OCI-M2 (cell line): ENCODE measurements around the gene DERL2.

Experiments used
- DNase-seq: peaks from one replicate; lab custom pipeline; 2025; ENCODE audit not compliant: unreplicated experiment; lab: John Stamatoyannopoulos, UW

Gene DERL2

DNA sequence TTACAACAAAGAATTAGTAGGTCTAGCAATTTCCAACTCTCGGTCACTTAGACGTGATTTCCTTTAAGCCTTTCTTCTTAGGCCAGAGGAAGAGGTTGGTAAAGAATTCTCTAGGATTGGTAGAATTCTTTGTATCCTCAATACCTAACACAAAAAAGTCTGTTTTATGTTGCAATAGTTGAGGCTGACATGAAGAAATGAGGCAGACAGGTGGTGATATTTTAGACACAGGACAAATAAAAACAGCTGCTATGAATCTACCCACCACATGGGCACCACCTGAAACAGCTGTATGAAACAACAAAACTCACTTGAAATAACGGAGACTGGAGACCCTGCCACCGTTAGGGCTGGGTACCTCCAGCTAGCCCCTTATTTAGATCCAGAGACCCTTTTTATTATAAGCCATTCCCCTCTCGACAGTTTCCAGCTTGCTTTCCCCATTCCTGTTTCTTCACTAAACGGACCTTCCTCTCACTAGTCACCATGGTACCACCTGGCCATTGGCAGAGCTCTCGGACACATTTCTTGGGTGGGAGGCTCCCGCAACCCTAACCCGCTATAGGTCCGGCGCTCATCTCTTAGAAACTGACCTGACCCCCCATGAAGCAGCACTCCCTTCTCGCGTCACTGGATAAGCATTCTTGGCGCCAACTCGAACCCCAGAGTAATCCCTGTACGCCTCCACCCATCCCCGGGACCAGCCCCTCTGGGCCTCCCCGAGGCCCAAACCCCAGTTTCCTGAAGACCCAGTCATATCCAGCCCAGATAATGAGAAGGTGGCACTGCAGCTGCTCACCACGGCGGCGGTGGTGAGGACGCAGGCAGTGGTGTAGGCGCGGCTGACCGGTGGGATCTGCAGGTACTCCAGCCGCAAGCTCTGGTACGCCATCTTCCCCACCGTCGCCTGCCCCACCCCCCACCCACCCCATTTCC, at the start of gene DERL2:
TSS of gene DERL2 (minus strand) at position 909 of the 936 bp plus-strand sequence. CDS start at position 892, 17 bp downstream.
- DNase-seq: no peak

DNA sequence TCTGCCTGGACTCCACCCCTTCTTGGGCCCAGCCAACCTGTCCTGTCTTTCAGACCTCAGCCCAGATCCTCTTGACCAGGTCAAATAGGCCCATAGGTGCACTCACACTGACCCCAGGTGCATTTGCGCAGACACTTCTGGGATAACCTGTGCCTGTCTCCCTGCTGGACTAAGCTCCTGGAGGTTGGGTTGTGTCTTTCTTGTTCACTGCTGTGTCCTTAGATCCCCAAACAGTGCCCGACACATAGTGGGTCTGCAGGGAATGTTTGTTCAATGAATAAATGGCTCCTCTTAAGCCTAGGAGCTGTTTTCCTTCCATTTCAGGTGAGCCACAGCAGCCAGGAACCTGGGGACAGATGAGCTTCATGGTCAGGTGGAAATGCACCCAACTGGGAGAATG, 49.5 kb upstream of the DERL2 start:
- DNase-seq: no peak

DNA sequence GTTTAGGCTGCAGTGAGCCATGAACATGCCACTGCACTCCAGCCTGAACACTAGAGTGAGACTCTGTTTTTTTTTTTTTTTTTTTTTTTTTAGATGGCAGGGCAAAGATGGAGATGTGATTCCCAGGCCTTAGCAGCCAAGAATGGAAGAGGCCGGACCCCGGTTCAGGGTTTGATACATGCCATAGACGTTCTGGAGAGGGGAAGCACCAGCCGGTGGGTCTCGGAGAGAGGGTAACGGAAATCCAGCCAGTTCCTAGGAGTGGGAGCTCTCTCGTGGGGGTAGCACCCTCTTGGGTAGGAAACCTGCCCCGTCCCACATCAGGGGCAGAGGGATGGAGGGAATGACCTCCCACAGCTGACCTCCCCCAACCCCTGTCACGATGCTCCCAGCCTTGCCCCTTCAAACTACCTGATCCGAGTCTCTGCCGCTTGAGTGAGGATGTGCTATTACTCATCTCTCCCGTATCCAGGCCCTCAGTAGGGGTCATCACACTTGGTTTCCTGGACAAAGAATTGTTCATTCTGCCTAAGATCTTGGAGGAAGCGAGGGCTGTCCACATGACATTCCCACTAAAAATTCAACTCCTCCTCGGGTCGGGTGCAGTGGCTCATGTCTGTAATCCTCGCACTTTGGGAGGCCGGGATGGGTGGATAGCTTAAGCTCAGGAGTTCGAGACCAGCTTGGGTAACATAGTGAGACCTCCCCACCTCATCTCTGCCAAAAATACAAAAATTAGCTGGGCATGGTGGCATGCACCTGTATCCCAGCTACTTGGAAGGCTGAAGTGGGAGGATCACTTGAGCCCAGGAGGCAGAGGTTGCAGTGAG, 47.7 kb upstream of the DERL2 start:
- no peak for DNase-seq

DNA sequence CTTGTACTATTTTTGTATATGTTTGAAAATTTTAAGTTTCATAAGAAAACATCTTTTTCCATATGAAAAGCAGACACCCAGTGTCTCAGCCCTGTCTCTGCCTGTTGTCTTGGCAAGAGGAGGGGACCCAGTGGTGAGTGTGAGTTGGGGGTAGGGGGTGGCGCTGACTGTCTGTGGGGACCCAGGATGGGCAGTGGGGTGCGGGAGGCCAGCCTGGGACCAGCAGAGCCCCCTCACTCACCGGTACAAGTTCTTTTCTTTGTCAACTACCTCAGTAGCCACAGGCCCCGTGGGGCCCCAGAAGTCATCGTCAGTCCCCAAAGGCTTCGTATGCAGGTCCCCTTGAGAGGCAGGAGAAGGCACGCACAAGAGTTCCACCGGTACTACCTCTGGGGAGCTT, 46.6 kb upstream of the DERL2 start:
- DNase-seq: no peak

DNA sequence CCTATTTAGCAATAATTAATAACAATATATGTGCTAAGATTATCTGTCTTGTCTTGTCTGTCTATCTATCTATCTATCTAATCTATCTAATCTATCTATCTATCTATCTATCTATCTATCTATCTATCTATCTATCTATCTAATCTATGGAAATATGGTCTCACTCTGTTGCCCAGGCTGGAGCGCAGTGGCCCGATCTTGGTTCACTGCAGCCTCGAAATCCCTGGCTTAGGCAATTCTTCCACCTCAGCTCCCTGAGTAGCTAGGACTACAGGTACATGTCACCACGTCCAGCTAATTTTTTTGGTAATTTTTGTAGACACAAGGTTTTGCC, 45.1 kb upstream of the DERL2 start:
- DNase-seq: no peak

DNA sequence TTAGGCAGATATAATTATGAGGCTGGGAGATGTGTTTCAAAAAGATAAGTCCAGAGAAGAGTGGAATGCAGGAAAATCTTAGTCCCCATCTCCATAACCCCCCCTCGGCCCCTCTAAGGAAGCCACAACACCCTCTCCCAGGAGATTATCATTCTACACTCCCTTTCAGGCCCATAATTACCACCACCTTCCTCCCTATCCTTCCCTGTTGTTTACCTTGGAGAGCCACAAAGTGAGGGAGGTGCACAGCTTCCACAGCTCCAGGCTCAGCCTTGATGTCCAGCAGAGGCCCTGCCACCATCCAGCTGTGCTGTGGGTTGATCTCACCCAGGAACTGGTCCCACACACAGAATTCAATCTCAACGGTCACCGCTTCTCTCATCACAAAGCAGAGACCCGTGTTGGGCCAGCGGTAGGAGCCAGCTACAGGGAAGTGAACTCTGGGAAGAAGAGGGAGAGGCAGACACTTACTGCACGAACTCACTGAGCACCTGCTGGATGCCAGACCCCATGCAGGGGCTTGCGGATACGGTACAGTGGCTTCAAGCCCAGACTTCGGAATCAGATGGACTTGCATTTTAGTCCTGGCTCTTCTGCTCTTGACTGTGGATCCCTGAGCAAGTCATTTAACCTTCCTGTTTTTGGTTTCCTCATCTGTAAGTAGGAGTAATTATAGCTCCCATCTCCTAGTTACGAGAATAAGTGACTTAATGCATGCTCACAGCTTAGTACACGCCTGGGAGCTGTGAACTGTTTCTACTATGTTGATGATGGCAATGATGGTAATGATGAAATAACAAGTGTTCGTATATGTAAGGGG, 44.5 kb upstream of the DERL2 start:
- DNase-seq: no peak

DNA sequence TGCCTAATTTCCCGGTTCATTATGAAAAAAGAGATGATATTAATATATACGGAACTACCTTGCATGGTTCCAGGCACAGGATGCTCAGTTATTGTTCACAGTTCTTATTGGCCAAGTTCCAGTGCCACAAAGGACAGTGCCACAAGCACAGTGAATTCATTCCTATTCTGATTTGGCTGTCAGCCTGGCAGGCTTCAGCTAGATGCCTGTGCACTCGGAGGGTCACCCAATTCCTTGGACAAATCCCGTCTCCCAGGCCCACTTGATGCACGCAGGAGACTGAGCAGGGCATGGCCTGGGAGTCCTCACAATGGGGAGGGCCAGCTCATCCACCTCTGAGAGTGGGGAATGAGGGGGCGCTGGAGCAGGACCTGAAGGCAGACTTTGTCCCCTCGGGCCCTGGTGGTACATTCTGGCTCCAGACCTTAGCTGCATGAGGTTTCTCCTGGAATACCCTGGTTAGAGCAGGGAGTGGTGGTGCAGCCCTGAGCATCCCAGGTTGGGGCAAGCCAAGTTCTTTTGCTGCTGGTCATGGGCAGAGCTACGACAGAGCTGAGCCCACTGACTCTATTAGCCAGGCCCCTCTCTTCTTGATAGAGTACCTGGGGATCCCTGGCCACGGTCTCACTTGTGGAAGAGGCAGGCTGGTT, 41.7 kb upstream of the DERL2 start:
- DNase-seq: no peak

DNA sequence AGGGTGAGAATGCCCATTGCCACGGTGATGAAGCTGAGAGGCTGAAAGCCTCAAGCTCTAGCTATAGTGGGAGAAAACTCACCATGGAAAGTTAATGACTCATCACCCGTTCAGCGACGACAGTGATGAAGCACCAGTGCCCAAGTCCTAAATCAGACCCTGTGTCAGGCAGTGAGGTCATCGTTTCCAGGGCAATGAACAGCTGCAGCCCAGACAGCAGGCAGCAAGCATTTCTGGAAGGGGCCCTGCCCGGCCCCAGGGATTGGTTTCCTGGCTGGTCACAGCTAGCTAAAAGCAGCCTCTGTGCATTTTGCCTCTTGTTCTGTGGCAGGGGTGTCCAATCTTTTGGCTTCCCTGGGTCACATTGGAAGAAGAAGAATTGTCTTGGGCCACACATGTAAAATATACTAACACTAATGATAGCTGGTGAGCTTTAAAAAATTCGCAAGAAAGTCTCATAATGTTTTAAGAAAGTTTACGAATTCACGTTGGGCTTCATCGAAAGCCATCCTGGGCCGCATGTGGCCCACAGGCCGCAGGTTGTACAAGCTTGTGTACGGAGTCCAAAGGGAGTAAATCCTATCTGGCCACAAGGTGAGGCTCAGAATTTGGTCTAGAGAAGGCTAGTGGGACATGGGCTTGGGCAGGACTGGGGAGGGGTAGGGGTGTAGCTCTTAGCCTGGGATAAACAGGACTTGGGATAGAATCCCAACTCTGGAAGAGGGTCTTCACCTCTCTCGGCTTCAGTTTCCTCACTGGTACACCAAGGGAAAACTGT, 41.0 kb upstream of the DERL2 start:
- no peak for DNase-seq

DNA sequence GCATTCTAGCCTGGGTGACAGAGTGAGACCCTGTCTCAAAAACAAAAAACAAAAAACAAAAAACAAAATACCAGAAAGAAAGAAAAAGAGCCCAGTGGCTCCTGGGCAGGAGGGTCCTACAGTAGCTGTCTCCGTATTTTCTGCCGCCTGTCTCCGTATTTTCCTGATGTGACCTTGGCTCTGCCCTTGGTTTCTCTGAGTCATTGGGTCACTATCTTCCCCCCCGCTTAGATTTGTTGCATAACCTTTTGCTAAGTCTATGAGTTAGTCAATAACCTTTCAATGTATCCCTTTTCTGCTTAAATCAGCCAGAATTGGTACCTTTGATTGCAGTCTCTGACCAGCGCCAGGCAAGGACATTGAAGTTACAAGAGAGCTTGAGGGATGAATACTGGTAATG, 37.3 kb upstream of the DERL2 start:
- no peak for DNase-seq

DNA sequence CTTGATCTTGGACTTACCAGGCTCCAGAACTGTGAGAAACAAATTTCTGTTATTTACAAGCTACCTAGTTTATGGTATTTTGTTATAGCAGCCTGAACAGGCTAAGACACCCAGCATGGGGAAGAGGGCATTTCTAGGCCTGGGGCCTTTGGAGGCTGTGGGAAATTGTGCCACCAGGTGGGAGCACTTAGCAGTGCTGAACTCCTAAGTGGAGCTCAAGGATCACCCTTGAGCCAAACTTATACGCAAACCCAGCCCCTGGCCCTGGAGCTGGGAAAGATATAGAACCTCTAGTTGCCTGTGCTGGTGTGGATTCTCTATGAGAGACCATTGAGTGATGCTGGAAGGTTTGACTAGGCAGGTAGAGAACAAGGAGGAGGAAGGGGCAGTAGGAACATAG, 36.5 kb upstream of the DERL2 start:
- no peak for DNase-seq

DNA sequence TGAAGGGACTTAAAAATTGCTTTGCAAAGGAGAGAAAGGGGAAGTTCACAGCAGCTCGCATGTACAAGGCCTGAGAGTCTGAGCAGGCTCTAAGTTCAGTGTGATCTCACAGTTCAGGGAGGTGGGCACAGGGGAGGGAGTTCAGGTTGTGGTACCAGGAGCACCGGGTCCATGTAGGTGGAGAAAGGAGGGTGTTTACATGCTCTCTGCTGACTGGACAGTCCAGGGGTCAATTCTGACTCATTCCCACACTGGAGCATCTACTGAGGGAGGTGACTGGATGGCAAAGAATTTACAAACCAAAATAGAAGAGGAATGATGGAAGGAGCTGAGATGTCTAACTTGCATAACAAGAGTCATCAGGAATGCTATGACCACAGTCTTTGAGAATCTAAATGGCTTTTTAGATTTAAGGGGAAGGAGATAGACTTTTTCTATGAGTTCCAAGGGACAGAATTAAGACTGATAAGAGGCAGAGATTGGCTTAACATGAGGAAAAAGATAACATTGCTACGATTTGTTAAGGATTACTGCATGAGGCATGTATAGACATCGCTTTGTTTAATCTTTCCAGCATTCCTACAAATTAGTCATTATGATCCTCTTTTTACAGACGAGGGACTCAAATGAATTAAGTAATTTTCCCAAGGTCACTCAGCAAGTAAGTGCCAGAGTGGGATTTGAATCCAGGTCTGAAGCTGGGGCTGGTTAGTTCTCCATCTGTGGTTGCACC, 30.2 kb upstream of the DERL2 start:
- DNase-seq: no peak

DNA sequence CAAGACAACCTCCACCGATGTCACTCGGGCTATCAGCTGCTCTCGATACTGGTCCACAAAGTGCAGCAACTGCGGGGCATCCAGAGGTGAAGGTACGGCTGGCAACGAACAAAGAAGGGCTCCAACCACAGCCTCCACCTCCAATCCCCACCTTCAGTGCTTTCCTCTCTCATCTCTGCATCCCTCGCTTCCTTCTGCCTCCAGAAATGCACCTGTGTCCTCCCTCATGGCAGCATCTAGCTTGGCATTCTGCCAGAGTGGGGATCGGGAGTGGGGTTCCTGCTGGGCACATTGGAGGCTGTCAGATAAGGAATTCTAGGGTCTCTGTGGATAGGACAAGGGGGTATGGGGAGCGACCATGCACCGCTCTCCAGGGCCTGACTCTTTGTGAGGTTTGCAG, 29.0 kb upstream of the DERL2 start:
- DNase-seq: no peak

DNA sequence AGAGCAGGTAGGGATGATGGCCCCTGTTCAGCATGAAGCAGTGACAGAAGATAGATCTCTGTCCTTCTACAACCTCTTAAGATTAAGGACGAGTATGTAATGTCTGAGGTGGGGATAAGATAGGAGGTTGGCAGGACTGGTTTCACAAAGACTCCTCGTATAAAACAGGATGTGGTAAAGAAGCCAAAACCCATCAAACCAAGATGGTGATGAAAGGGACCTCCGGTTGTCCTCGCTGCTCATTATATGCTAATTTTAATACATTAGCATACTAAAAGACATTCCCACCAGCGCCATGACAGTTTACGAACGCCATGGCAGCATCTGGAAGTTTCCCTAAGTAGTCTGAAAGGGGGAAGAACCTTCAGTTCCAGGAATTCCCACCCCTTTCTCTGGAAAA, 27.6 kb upstream of the DERL2 start:
- DNase-seq: no peak

DNA sequence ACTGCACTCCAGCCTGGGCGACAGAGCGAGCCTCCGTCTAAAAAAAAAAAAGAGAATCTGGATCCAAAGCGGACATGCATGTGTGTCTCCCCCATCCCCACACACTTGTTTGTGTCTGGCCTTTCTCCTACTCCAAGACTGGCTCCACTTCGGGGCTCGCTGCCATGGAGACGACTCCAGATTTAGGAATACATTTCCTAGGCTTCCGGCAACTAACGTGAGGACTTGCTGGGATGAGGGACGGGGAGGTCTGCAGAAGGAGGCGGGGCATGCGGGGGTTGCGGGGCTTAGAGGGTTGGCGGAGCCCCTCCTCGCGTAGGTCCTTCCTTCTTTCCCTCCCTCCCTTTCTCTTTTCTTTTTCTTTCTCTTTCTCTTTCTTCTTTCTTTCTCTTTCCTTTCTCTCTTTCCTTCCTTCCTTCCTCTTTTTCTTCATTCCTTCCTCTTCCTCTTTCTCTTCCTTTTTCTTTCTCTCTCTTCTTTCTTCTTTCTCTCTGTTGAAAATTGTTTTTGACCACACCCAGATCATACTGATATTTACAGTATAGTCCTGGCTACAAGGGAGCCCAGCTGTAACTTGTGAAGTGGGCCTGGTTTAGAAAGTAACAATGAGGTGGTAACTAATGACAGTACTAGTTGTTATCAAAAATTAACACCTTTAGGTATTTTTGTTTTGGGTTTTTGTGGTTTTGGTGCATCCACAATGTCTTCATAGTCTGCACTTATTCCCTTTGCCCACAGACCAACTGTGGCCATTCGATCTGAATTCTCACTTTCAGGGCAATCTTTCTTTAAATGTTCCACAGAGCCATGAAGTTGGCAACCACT, 25.6 kb upstream of the DERL2 start:
- DNase-seq: no peak

DNA sequence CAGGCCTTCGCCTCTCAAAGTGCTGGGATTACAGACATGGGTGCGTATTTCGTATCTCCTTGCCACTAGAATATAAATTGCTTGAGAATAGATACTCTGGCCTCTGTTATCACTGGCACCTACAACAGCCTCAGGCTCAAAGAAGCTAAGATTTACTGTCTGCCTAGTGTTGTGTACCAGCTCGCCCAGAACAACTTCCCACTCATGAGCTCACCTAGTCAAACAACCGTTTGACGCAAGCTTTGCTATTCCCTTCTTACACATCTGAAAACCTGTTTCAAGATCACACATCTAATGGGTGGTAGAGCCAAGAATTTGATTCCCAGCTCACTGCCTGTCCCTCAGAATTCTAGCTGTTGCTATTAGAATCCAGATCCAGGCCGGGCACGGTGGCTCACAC, 24.8 kb upstream of the DERL2 start:
- DNase-seq: no peak

DNA sequence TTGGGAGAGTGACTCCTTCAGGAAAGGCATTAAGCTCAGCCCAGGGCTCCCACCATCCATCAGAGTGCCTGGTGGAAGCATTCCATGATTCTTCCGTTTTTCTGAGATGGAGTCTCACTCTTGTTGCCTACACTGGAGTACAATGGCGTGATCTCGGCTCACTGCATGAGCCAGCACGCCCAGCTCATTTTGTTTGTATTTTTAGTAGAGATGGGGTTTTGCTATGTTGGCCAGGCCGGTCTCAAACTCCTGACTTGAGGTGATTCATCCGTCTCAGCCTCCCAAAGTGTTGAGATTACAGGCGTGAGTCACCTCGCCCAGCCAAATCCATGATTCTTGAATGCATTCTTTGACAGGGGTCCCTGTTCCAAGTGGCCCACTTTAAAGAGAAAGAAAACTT, 23.5 kb upstream of the DERL2 start:
- DNase-seq: no peak

DNA sequence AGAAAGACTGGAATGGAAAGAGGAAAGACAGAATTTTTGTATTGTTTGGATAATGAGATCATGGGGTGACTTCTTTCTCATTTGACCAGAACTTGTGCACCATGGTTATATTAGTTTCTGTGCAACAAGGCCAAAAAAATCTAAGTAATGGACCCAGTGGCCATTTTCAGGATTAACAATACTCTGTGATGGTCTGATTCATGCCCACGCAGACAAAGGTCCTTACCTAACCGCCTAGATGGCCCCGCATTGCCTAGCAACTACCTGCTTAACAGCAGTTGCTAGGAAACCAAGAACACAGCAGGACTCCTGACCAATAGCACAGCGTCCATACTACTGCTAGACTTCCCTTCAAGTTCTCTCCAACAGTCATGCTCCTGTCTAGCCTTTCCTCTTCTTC, 22.8 kb upstream of the DERL2 start:
- DNase-seq: no peak

DNA sequence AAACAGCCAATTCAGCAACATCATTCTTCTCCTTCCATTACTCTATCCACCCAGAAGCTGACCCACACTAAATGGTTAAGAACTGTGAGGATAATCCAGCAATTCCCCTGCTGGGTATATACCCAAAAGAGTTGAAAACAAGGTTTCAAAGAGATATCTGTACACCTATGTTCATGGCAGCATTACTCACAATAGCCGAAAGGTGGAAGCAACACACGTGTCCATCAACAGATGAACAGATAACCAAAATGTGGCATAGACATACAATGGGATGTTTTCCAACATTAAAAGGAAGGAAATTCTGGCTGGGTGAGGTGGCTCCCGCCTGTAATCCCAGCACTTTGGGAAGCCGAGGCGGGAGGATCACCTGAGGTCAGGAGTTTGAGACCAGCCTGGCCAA, 20.3 kb upstream of the DERL2 start:
- no peak for DNase-seq

DNA sequence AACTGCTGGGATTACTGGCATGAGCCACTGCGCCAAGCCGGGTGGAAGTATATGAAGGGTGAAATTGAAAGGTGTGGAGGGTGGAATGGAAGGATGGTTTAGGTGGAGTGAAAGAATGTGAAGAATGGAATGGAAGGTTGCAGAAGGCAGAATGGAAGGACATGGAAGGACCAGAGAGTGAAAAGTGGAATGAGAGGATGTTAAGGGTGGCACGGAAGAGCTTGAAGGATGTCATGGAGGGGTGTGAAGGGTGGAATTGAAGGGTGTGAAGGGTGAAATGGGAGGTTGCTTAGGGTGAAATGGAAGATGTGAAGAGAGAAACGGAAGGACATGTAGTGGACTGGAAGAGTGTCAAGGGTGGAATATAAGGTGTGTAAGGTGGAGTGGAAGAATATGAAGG, 16.6 kb upstream of the DERL2 start:
- DNase-seq: no peak
